Mammary epithelial cell (primary cell): ENCODE data around the gene CCDC91.
"Not testable (repeated sequence)": the region's sequence is repeated elsewhere in the genome, so short reads cannot be mapped to it uniquely, and the experiment has no call there.

Experiments used
- CTCF ChIP-seq, 2 donors: IDR thresholded peaks in 1 of 2; conservative IDR thresholded peaks in 1 of 2; 2 replicates each; pipeline ENCODE4 v1.5.1; 2011 to 2012; ENCODE audit warnings: inconsistent platforms in 2 of 2, low read length in 2 of 2, mild to moderate bottlenecking in 2 of 2, control low read depth in 1 of 2, low read depth in 1 of 2; ENCODE audit not compliant: insufficient read depth in 1 of 2; ENCODE audit errors: extremely low read depth in 1 of 2
- EZH2 ChIP-seq: IDR thresholded peaks from 2 replicates; pipeline ENCODE4 v1.6.1; 2012; ENCODE audit warnings: low read length, inconsistent platforms, borderline replicate concordance

DNA sequence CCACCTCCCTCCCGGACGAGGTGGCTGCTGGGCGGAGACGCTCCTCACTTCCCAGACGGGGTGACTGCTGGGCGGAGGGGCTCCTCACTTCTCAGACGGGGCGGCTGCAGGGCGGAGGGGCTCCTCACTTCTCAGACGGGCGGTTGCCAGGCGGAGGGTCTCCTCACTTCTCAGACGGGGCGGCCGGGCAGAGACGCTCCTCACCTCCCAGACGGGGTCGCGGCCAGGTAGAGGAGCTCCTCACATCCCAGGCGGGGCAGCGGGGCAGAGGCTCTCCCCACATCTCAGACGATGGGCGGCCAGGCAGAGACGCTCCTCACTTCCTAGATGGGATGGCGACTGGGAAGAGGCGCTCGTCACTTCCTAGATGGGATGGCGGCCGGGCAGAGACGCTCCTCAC, 10.9 kb downstream of the CCDC91 start:
- not testable (repeated sequence) for TF ChIP-seq EZH2; CTCF (conservative IDR thresholded peaks at IDR 0.05 in 1 of 2, IDR thresholded peaks at IDR 0.05 in 1 of 2; ENCODE audit: extremely low read depth in 1 of 2, insufficient read depth in 1 of 2, low read depth in 1 of 2, low read length in 2 of 2)
